Lower lobe of right lung (tissue), 2 donors: ENCODE data around the gene FOXK1. TPM values are rescaled to one million over a fixed set of nuclear protein-coding genes. Genes with fewer than 3 reads are reported as not detected.
"Not testable (repeated sequence)": the region's sequence is repeated elsewhere in the genome, so short reads cannot be mapped to it uniquely, and the experiment has no call there.

Experiments used
- ATAC-seq, 2 donors: fragments of 200-7000 bp; cut with Tn5 transposase; one replicate each; pipeline ENCODE4 v1.9.1; 2020 to 2022; ENCODE audit warnings: mild to moderate bottlenecking in 2 of 2, moderate library complexity in 2 of 2
- DNase-seq: peaks from one replicate; pipeline ENCODE4 v3.0.0-alpha.2; 2020
- H3K27ac ChIP-seq: fragments of 200-600 bp; one replicate; pipeline ENCODE4 v1.8.0; 2022
- H3K27me3 ChIP-seq: fragments of 200-600 bp; one replicate; pipeline ENCODE4 v1.8.0; 2022; ENCODE audit warnings: low read depth
- H3K36me3 ChIP-seq: fragments of 200-600 bp; one replicate; pipeline ENCODE4 v1.8.0; 2022; ENCODE audit warnings: mild to moderate bottlenecking
- H3K4me1 ChIP-seq: fragments of 200-600 bp; one replicate; pipeline ENCODE4 v1.8.0; 2022
- H3K4me3 ChIP-seq: fragments of 200-600 bp; one replicate; pipeline ENCODE4 v1.8.0; 2022; ENCODE audit warnings: mild to moderate bottlenecking
- H3K9me3 ChIP-seq: fragments of 200-600 bp; one replicate; pipeline ENCODE4 v1.8.0; 2022
- intact Hi-C: fragments of 100-400 bp; cut with DNase I; formaldehyde crosslinking; loops from one replicate; pipeline ENCODE4 v1.11.0; 2022
- total RNA-seq: library from RNA; stranded (reverse); fragmentation: NEBNext Ultra II Directional; extraction: Animal tissue kit (Norgen Biotek cat#: 25700); gene quantifications from one replicate; pipeline ENCODE4 v1.2.1, GENCODE V29; 2021
- TF ChIP-seq, protein P1 (sequence below): fragments of 200-600 bp; IDR thresholded peaks from one replicate; pipeline ENCODE4 v1.8.0; 2022; ENCODE audit warnings: antibody characterized with exemption, mild to moderate bottlenecking
- donor health status: DM: no; HTN: yes; CAD: no; lungs with severe emphysema.

The FOXK1 gene
- total RNA-seq, 1 donor from 2014 or later, result 28.8 TPM

DNA sequence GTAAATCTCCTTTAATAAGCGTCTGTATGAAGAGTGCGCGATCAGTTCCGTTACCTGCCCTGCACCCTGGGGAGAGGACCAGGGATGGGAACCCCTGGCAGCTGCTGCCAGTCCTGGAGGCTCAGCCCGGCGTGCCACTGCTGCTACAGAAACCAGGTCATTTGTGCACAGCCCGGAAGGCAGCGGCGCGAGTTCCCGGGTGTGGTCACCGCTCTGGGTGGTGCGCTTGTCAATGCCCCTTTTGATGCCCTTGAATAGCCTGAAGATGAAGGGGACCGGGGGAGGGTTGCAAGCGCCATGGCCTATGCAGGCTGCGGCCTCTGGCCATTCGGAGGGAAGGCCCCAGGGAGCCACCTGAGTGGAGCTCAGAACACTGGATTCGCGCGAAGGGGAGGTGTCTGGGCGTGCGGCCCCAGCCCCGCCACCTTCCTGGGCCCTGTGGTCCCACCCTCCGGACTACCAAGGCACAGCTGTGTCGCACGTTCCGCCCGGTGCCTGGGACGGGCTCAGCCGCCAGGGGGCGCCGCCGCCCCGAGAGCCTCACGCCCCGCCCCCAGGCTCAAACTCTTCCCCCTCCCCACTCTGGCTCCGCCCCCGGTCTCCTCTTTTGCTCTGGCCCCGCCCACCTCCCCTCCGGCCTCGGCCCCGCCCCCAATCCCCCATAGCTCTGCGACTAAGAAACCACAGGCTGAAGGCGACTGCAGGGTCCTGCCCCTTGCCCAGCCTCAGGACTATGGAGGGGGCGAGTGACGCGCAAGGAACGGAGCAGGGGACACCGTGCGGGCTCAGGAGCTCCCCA is 109.8 kb downstream of the FOXK1 start:
- H3K27me3 ChIP-seq, result no peaks in the 10 kb centered on the region
- H3K36me3 ChIP-seq, result peaks cover 50% of the 10 kb centered on the region
- intact Hi-C loops, result no loop called here
- TF ChIP-seq, protein P1, sequence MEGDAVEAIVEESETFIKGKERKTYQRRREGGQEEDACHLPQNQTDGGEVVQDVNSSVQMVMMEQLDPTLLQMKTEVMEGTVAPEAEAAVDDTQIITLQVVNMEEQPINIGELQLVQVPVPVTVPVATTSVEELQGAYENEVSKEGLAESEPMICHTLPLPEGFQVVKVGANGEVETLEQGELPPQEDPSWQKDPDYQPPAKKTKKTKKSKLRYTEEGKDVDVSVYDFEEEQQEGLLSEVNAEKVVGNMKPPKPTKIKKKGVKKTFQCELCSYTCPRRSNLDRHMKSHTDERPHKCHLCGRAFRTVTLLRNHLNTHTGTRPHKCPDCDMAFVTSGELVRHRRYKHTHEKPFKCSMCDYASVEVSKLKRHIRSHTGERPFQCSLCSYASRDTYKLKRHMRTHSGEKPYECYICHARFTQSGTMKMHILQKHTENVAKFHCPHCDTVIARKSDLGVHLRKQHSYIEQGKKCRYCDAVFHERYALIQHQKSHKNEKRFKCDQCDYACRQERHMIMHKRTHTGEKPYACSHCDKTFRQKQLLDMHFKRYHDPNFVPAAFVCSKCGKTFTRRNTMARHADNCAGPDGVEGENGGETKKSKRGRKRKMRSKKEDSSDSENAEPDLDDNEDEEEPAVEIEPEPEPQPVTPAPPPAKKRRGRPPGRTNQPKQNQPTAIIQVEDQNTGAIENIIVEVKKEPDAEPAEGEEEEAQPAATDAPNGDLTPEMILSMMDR, result peak; percentile 79
- H3K27ac ChIP-seq, result peak overlapping the region; percentile 57
- H3K4me3 ChIP-seq, result peak overlapping the region; percentile 50
- no peaks in the 10 kb centered on the region for H3K4me1 ChIP-seq
- DNase-seq (peak; percentile 83), ATAC-seq (peak; percentile 71 to 86)
- H3K9me3 ChIP-seq, result no peaks in the 10 kb centered on the region

DNA sequence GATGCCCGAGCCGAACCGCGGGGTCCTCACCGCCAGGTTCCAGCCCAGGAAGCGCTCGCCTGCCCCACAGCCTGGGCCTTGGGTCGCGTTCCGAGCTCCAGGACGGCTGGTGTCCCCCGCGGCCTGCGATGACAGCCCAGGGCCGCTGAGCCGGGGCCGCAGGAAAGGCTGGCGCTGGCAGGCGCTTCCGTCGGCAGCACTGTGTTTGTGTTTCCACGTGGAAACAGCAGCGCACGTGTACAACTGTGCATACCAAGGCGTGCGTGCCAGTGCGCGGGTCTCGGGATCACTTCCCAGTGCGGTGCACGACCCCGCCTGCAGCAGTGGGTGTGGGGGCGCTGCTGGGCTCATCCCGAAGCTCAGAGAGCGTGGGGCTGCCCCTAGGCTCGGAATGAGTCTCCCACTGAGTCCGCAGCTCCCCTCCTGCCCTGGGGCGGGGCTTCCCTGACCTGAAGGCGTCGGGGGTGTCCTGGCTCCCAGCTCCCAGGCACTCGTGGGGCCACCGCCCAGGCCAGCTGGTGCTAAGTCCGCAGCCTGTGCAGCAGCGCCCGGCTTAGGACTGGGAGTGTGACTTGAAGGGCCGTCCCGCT is 110.5 kb downstream of the FOXK1 start:
- TF ChIP-seq, protein P1, result no peak
- H3K9me3 ChIP-seq, result no peaks in the 10 kb centered on the region
- DNase-seq, result peak; percentile 60
- peak overlapping the region; percentile 57 for H3K27ac ChIP-seq
- peak overlapping the region; percentile 50 for H3K4me3 ChIP-seq
- ATAC-seq, result peak; percentile 14 to 25
- no peaks in the 10 kb centered on the region for H3K4me1 ChIP-seq
- H3K36me3 ChIP-seq, result peaks cover 43% of the 10 kb centered on the region
- no peaks in the 10 kb centered on the region for H3K27me3 ChIP-seq
- intact Hi-C loops, result no loop called here

DNA sequence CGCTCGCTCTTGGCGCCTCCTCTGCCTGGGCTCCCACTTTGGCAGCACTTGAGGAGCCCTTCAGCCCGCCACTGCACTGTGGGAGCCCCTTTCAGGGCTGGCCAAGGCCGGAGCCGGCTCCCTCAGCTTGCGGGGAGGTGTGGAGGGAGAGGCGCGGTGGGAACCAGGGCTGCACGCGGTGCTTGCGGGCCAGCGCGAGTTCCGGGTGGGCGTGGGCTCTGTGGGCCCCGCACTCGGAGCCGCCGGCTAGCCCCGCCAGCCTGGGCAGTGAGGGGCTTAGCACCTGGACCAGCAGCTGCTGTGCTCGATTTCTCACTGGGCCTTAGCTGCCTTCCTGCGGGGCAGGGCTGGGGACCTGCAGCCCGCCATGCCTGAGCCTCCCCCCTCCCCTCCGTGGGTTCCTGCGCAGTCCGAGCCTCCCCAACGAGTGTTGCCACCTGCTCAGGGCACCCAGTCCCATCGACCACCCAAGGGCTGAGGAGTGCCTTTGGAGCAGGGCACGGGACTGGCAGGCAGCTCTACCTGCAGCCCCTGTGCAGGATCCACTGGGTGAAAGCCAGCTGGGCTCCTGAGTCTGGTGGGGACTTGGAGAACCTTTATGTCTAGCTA is 111.4 kb downstream of the FOXK1 start:
- ATAC-seq, H3K27ac ChIP-seq, H3K27me3 ChIP-seq, intact Hi-C loops, DNase-seq, H3K9me3 ChIP-seq, H3K4me3 ChIP-seq, H3K4me1 ChIP-seq: not testable (repeated sequence)
- H3K36me3 ChIP-seq, result peaks cover 34% of the 10 kb centered on the region

DNA sequence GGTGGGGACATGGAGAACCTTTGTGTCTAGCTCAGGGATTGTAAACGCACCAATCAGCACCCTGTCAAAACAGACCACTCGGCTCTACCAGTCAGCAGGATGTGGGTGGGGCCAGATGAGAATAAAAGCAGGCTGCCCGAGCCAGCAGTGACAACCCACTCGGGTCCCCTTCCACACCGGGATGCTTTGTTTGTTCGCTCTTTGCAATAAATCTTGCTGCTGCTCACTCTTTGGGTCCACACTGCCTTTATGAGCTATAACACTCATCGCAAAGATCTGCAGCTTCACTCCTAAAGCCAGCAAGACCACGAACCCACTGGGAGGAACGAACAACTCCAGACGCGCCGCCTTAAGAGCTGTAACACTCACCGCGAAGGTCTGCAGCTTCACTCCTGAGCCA is 112.1 kb downstream of the FOXK1 start:
- H3K9me3 ChIP-seq, H3K27ac ChIP-seq, intact Hi-C loops, DNase-seq, H3K4me3 ChIP-seq, H3K4me1 ChIP-seq, H3K27me3 ChIP-seq, ATAC-seq: not testable (repeated sequence)
- H3K36me3 ChIP-seq, result peaks cover 28% of the 10 kb centered on the region

DNA sequence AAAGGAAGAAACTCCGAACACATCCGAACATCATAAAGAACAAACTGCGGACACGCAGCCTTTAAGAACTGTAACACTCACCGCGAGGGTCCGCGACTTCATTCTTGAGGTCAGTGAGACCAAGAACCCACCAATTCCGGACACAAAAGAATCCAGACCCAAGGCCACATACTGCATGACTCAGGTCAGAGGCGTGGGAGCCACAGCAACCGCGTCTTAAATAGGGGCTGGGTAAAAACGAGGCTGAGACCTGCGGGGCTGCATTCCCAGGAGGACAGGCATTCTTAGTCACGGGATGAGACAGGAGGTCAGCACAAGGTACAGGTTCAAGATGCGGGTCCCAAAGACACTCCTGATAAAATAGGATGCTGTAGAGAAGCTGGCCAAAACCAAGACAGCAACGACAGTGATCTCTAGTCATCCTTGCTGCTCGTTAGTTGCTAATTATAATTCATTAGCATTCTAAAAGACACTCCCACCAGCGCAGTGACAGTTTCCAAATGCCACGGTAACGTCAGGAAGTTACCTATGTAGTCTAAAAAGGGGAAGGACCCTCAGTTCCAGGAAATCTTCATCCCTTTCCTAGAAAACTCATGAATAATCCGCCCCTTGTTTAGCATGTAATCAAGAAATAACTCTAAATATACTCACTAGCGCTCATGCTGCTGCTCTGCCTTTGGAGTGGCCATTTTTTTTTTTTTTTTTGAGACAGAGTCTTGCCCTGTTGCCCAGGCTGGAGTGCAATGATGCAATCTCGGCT is 112.7 kb downstream of the FOXK1 start:
- Histone ChIP-seq H3K9me3 (no peaks in the 10 kb centered on the region), H3K27ac (no peak overlapping the region), H3K4me1 (no peaks in the 10 kb centered on the region), H3K27me3 (no peaks in the 10 kb centered on the region), H3K36me3 (peaks cover 22% of the 10 kb centered on the region), H3K4me3 (no peak overlapping the region)
- intact Hi-C loops, result no loop called here
- no peak for ATAC-seq
- DNase-seq, result no peak
- TF ChIP-seq, protein P1, result no peak

DNA sequence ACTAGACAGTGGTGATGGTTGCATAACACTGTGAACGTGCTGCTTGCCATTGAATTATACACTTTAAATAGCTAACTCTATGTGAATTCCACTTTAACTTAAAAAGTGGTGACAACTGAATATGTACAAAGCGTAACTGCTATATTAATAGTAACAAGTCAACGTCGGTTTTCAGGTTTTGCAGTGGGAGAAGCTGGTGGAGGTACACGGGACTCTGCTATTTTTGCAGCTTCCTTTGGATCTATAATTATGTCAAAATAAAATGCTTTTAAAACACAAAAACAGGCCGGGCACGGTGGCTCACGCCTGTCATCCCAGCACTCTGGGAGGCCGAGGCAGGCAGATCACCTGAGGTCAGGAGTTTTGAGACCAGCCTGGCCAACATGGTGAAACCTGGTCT is 114.4 kb downstream of the FOXK1 start:
- Histone ChIP-seq H3K27ac (no peak overlapping the region), H3K36me3 (peaks cover 6% of the 10 kb centered on the region), H3K27me3 (no peaks in the 10 kb centered on the region), H3K4me3 (no peak overlapping the region), H3K9me3 (no peaks in the 10 kb centered on the region), H3K4me1 (no peaks in the 10 kb centered on the region)
- TF ChIP-seq, protein P1, result no peak
- DNase-seq (no peak), ATAC-seq (no peak)
- intact Hi-C loops, result no loop called here
